GM18868 (cell line): ENCODE measurements around the gene ZNF28.
"Not testable (repeated sequence)": the region's sequence is repeated elsewhere in the genome, so short reads cannot be mapped to it uniquely, and the experiment has no call there.

ENCODE experiments used
- ATAC-seq: cut with Tn5 transposase; IDR thresholded peaks from one replicate; pipeline ENCODE4 v1.9.1; 2021; ENCODE audit warnings: mild to moderate bottlenecking, moderate library complexity; ENCODE audit not compliant: unreplicated experiment

The ZNF28 gene

DNA sequence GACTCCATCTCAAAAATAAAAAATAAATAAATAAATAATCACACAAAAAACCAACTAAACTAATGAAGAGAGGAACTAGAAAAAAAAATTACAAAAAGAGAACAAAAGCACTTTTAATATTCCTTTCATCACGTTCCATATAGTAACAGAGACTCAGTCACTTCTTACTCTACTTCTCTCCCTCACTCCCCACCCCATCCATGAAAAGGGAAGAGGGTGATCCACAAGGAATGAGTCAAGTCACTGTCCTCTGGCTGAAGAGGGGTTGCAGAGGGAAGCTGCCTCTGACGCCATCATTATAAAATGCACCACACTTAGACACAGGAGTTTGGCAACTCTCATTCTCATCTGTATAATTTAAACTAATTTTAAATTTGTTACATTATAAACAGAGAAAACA is 38.6 kb downstream of the ZNF28 start:
- not testable (repeated sequence) for ATAC-seq

GRCh38 chr19:52778811-52779210 is 42.6 kb downstream of the ZNF28 start:
- ATAC-seq = no peak

- not testable (repeated sequence) for ATAC-seq
These were observed 65.0 kb downstream of the ZNF28 start for GRCh38 chr19:52756447-52756846.

- ATAC-seq = no peak
These were observed 71.7 kb downstream of the ZNF28 start for GRCh38 chr19:52749780-52750179.

- no peak for ATAC-seq
These were observed 73.0 kb downstream of the ZNF28 start for GRCh38 chr19:52748336-52748950.
